ENCODE data around the gene MALRD1.

Gene MALRD1

DNA sequence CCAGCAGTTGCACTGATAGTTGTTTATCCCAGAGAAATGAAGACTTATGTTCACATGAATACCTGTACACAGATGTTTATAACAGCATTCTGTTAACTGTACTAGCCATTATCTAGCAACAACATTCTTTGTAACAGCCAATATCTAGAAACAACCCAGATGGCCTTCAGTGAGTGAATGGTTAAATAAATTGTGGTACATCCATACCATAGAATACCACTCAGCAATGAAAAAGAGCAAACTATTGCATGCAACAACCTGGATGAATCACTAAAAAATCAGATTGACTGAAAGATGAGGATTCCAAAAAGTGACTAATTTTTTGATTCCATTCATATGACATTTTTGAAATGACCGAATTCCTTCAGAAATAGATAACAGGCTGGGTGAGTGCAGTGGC, 360.3 kb downstream of the MALRD1 start:
- DNase-seq: no peak

DNA sequence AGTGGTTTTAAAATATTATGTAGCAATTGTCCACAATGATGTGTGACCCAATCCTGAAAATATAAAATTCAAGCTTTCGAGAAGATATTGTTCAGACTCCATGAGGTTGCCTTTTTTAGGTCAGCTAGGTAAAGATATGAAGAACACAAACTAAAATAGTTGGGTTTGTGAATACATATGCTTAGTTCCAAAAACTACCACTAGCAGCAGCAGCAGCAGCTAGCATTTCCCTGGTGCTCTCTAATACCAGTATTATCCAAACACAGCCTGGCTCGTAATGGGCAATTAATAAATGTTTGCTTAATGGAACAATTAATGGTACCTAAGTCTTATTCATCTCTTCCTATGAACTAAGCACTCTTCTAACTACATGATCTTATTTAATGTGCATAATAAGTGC, 362.5 kb downstream of the MALRD1 start:
- no peak for DNase-seq

DNA sequence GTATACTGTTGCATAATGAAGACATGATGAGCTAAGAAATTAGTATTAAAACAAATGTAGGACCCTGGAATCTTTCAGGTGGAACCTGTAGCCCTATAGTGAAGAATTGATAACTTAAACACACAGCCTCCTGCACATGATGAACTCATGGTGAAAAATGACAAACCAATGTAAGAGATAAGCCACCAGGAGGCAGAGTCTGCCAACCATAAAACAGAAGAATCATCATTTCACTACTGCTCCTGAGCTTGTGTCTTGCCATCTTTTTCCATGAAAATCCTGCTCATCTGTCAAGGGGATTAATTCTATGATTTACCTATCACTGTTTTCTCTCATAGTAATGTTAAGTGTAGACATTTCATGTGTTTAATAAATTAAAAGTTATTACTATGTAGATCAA, 363.9 kb downstream of the MALRD1 start:
- peak; percentile 9 for DNase-seq

DNA sequence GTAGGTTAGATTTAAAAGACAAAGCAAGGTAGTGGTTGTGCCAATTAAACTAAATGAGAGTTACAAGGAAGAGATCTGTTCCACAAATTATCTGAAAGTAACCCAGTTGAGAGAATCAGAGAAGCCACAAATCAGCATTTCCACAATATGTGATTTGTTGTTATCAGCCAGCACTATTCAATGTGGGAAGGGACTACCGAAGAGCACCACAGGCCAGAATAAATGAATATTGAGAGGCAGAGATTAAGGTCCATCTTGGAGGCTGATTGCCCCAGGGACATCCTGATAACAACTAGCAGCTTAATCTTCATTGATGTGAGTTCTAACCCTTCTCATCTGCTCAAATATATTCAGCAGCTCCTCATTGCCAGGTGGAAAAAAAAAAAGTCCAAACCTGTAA, 367.6 kb downstream of the MALRD1 start:
- DNase-seq: no peak

DNA sequence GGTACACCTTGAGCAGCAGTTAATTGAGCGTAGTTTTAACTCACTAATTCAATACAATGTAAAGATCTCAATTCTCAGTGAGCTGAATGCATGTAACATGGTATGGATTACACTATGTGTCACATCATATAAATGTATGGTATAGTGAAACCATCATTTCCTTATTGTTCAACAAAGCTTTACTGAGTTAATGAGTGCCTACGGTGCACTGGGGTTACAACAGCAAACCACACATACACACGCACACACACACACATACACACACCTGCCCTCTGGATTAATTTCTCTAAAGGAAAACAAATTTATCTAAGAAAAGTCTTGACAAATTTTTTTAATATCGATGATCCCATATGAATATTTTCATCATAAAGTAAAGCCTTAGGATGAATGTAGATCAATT, 369.1 kb downstream of the MALRD1 start:
- no peak for DNase-seq

DNA sequence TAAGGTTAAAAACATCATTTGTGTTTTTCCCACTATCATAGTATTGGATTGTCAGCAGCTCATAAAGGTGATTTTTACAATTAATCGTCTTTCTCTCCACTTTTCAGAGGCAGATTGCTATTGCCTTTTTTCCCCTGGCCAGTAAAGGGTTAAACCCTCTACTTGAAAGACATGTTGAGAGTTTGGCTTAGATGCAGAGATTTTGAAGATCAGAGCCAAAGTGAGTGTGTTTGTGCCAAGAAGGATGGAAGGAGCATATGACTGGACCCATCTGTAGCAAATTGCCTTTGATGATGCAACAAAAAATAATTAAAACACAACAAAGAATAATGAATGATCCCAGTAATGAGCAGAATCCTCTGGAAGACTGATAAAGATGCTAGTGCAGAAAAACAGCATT, 373.1 kb downstream of the MALRD1 start:
- no peak for DNase-seq

DNA sequence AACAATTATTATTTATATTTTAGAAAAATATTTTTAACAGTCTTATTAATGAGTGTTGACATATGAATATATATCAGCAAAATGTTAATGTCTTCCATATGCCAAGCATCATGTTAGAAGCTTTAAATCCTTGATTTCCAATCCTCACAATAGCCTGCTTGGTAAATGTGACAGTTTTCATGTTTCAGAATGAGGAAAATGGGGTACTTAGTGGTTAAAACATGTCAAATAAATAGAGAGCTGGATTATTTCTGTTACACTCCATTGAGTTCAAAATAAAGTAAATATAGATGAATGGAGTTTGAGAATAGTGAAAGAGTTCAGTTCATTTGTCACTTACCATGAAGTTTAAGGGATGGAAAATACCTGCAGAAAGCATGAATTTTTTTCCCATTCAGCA, 377.4 kb downstream of the MALRD1 start:
- no peak for DNase-seq

DNA sequence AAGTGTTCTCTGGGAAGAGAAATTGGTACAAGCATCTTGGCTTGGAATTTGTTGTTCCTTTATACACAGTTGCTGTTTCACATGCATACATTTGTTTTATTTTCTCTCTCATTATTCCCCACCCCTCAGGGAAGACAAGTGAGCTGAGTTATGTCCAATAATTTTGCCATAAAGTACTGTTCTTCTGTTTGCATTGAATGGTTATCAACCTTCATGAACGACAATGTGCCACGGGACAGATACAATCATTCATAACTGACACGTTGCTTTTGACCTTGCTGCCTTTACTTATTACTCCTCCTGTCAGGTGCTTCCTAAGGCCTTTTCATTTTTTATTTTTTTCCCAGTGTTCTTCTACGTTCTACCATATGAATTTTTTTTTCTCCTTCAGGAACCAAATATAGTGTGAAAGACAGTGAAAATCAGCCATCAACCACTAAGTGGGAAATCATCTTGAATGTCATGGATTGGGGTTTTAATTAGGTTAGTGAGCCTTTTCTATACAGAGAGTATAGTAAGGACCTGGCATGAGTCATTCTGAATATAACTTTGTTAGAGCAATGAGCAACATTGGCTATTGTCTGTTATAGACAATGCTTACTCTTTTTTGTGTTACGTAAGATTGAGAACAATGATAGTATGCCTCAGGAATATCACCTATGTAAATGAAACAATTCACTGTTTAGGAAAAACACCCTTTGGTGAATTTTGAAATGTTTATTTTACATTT, 383.2 kb downstream of the MALRD1 start:
- no peak for DNase-seq

DNA sequence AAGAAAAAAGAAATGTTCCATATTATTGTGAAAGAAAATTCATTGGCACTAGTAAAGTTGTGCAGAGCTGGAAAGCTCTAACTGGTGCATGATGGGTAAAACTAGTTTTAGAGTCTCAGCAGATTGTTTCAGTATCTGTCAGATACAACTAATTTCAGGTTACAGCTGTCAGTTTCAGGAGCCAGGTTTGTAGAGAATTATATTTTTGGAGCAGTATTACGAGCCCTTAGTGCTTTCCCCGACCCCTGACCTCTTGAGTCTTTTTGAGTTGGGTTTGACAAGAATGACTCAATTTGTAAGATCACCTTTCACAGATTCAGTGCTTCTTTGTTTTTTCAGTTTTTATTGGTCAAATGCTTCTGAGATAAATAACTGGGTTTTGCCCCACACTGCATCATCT, 401.3 kb downstream of the MALRD1 start:
- no peak for DNase-seq

DNA sequence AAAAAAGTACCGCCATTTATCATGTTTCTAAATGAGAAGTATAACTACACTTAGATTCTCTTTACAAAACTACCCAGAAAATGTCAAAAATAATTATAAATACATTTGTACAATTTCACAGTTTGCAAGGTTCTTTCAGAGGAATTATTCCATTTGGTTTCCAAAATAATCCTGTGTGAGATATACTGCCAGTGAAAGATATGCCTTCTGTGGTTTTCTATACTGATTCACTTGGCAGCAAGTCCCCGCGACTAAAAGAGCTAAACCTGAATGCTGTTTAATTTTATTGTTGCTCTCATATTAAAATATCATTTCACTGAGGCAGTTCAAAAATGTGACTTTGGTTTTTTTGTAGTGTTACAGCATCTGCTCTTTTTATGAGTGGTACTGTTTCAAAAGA, 402.8 kb downstream of the MALRD1 start:
- DNase-seq: no peak

DNA sequence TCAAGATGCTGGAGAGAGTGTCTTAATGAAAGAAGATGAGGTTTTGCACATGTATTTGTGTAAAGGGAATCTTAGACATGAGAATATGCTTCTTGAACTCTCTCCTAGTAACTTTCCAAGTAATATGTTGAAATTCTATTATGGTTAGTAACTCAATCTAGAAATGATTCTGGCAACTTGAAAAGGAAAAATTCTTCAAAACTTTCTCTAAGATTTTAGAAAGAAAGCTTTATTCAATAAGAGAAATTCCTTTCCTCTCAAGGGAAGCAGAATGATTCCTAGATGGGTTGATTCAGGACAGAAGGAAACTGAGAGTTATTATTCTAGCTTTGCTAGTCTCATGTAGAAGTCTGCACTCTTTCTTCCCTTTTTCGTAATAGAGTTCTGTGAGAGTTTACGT, 403.3 kb downstream of the MALRD1 start:
- no peak for DNase-seq

DNA sequence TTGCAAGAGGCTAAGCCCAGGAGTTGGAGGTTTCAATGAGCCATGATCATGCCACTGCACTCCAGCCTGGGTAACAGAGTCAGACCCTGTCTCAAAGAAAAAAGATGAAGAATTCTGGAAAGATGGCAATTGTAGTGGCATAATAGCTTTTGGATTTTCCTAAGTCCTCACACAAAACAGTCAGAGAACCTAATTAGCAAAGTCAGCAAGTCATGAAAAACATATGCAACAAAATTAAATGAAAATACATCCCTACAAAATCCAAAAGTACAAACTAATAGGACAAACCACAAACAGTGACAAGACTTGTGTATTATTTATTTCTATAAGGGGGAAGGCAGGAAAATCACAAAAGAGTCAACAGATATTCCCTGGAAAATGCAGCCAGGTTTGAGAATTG, 405.4 kb downstream of the MALRD1 start:
- no peak for DNase-seq

DNA sequence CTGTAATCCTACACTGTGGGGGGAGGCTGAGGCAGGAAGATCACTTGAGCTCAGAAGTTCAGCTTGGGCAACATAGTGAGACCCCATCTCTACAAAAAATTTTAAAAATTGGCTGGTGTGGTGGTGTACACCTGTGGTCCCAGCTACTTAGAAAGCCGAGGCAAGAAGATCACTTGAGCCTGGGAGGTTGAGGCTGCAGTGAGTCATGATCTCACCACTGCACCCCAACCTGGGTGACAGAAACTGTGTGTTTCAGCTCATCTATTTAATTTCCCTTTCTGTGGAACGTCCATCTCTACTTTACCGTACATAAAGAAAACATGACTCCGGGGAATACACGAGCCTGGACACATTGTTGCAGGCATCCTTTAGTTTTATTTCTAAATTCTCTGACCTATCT, 413.0 kb downstream of the MALRD1 start:
- no peak for DNase-seq

DNA sequence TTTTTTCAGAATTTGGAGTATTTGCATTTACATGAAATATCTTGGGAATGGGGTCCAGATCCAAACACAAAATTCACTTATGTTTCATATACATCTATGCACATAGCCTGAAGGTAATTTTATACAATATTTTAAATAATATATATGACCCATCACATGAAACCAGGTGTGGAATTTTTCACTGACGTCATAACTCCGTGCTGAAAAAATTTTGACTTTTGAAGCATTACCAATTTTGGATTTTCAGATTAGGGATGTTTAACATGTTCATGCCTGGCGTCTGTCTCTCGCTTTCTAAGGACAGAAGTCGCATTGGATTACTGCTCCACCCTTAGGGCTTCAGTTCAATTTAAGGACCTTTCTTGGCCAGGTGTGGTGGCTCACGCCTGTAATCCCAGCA, 418.1 kb downstream of the MALRD1 start:
- DNase-seq: no peak

DNA sequence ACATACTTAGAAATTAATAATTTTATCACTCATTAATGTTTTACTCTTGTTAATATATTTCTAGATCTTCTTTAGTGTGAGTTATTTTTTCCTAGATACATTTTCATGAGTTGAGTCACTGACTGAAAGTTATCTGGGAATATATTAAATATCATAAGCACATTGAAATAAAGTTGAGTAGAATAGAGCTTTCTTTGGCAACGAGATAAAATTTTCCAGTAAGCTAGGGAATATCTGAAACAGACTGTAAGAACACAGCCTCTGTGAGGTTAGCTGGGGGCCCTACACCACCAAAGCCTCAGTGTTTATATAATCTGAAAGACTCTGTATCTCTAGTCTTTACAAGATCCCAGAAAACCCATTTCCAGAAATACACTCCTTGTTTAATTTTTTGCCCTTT, 419.8 kb downstream of the MALRD1 start:
- DNase-seq: no peak

DNA sequence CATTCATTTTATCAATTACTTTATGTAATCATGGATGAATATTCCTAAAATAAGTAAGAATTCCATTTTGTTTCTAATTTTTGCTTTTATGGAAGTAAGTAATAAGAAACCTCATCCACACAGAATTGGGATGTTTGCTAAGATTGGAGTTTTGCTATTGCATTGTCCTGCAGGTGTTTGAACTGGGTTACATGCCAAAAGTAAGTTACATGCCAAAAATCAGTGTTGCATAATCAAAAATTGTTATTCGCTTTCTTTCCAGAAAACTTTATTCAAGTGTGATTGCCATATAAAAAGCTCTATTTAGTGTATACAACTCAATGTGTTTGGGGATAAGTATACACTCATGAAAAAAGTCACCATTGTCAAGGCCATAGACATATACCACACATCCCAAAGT, 420.9 kb downstream of the MALRD1 start:
- DNase-seq: no peak

DNA sequence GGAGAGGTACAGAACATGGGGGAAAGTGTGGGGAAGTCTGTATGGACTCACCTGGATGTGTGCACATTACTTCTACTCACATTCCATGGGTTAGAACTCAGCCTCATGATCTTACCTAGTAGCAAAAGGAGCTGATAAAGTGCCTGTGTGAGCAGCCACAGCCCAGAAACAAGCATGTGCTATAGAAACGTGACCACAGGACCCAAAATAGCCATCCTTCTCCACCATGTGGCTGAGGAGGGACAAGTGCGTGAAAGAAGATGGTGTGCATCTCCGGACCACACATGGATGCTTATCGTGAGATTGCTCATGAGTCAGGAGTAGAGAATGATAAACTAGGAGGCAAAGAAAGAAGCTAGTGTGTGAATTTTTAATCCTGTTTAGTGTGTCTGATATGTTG, 431.3 kb downstream of the MALRD1 start:
- DNase-seq: no peak

DNA sequence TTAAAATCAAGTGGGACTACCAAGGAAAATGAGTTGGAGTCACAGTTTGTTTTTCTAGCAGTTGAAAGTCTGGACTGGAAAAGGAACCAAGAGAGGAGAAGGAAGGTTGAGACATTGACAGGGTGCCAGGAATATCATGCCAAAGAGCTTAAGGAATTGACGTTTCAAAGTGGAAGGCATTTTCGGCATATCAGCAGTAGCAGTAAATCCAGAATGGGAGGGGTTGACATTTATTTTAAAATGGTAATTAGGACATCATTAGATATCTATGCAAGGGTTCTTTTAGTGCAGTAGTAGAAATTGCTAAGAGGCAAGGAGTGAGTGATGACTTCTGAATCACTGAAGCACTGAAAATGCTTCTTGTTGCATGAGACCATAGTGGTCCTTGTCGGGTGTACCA, 431.8 kb downstream of the MALRD1 start:
- no peak for DNase-seq

DNA sequence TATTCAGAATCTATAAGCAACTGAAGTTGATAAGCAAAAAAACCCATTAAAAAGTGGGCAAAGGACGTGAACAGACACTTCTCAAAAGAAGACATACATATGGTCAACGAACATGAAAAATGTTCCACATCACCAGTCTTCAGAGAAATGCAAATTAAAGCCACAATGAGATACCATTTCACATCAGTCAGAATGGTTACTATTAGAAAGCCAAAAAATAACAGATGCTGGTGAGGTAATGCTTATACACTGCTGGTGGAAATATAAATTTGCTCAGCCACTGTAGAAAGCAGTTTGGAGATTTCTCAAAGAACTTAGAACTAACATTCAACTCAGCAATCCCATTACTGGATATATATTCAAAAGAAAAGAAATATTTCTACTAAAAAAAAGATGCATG, 434.8 kb downstream of the MALRD1 start:
- no peak for DNase-seq

DNA sequence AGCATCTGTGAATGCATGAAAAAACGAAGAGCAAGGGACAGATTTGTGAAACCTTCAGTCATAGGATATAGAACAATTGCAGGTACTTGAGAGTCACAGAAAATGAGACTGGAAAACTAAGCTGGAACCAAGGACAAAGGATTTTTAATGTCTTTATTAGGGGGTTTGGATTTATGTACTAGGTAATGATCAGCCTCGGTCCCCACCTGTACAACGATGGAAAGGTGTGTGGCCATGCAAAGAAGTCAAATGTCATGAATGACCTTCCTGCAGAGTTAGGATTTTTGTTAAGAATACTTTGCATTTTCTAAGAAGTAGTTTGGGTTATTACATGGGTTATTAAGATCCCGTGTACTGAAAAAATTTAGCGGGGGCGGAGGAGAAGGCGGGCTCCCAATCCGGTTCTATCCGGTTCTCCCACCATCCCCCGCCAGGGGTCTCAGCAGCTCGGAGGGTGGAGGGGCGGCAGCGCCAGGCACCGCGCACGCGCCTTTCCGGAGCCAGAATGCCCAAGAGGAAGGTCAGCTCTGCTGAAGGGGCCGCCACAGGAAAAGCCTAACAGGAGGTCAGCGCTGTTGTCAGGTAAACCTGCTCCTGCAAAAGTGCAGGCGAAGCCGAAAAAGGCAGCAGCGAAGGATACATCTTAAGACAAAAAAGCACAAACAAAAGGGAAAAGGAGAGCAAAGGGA, 440.1 kb downstream of the MALRD1 start:
- DNase-seq: peak; percentile 40

DNA sequence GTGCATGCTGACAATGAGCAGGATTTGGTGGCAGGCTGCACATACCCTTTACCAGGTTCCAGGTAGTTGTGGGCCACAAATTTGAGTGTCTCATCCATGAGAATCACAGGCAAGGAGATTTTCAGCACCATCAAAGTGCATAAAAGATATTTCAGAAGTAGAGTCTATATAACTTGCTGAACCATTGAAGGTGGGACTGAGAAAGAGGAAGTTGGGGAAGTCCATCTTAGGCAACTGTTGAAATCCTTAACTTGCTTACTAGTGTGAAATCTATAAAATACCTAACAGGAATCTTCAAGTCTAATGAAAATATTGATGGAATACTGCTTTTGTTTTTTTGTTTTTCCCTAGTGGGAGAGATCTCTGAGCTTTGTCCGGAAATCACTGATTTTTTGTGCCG, 442.6 kb downstream of the MALRD1 start:
- DNase-seq: no peak

DNA sequence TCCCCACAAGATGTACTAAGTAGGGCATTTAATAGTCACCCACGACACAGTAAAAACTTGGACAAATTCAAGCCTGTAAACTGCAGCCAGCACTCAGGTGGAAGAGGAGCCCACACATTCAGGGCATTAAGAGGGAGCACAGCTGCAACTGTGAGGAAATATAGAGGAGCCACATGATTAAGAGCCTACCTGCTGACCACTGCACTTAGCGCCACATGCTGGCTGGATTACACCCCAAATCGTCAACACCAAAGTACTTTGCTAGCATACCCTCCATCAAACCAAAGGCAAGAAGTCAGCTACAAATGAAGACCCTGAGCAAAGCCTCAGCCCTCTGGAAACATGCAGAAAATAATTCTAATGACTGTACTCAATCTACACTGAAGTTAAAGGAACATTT, 445.3 kb downstream of the MALRD1 start:
- DNase-seq: no peak

DNA sequence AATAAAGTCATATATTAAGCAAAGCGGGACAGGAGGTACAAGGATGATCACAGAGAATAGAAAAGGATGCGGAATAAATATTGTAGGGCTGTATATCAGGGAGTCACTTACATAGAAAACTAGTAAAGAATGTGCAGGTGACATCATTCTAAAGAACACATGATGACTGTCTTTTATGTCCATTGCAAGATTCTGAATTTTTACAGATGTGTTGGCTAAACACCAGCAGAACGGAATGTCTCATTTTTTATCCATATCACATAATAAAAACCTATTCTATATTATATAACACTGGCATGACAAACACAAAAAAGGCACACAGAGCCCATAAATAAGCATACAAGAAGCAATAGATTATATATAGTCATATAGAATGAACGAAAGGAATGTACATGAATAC, 448.4 kb downstream of the MALRD1 start:
- no peak for DNase-seq

DNA sequence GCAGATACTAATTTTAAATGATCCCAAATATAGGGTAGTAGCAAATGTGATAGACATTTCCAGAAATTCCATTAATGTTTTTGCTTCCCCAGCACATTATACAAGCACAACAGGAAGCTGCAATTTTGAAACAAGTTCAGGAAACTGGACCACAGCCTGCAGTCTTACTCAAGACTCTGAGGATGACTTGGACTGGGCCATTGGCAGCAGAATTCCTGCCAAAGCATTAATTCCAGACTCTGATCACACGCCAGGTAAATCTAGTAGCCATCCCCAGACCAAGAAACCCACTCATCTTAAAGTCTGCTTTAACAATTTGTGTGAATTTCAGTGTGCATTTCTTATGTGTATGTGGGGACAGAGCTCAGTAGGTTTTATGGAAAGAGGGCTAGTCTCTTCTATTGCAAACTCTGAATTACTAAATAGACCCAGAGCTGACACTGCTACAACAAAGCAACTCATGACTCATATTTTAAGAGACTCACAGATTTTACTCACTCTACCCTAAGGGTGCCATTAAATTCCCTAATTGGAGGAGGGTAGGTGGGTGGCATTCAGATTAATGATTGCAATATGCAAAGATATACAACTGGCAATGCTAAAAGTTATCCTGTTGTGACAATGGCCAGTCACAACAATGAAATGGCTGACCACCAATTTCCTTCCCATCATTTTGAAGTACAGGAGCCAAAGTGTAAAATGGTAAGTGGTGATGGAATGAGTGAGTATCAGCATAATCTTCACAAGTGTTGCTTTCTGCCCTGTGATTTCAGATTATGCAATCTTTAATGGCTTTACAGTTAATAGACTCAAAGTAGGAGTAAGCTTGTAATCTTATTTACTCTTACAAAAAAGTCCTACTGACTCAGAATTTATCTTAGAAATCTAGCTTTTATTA, 450.0 kb downstream of the MALRD1 start:
- DNase-seq: no peak

Data from midbrain (tissue), 1 donor.